Stimulated activated CD8-positive, alpha-beta memory T cell treated with anti-CD3 and anti-CD28 coated beads, Interleukin-2, amount 100 ng/mL, for 48 hours (primary cell): ENCODE results near the gene ALPK3.
"Not testable (repeated sequence)": the region's sequence is repeated elsewhere in the genome, so short reads cannot be mapped to it uniquely, and the experiment has no call there.

Source experiments
- DNase-seq, 2 donors: peaks; one replicate each; pipeline ENCODE4 v3.0.0-alpha.2; 2020; ENCODE audit warnings: low read depth in 2 of 2

Gene ALPK3

GRCh38 chr15:84874981-84875699 is 58.0 kb downstream of the ALPK3 start:
- DNase-seq, result no peak

- no peak for DNase-seq
Observed at GRCh38 chr15:84876269-84876668, 59.1 kb downstream of the ALPK3 start.

GRCh38 chr15:84877701-84878100 is 60.5 kb downstream of the ALPK3 start:
- DNase-seq, result not testable (repeated sequence)

GRCh38 chr15:84878504-84878903 is 61.3 kb downstream of the ALPK3 start:
- peak; percentile 31 to 54 for DNase-seq

- DNase-seq, result no peak
Observed at GRCh38 chr15:84879088-84879780, 62.1 kb downstream of the ALPK3 start.

- DNase-seq, result no peak
Observed at GRCh38 chr15:84880007-84880406, 62.9 kb downstream of the ALPK3 start.

- no peak for DNase-seq
Observed at GRCh38 chr15:84880822-84881519, 63.8 kb downstream of the ALPK3 start.

GRCh38 chr15:84881520-84881830 is 64.3 kb downstream of the ALPK3 start:
- no peak for DNase-seq

GRCh38 chr15:84883466-84883865 is 66.3 kb downstream of the ALPK3 start:
- DNase-seq, result no peak

GRCh38 chr15:84883916-84884781 is 67.0 kb downstream of the ALPK3 start, which contains the start of gene SLC28A1:
SLC28A1 (plus strand) TSS chr15:84884662; CDS start chr15:84887761, 3,099 bp downstream.
- DNase-seq, result no peak

GRCh38 chr15:84885801-84886200 is 68.6 kb downstream of the ALPK3 start:
- DNase-seq, result no peak

GRCh38 chr15:84886211-84886983 is 69.2 kb downstream of the ALPK3 start:
- no peak for DNase-seq

- DNase-seq, result no peak
Observed at GRCh38 chr15:84886984-84887299, 69.8 kb downstream of the ALPK3 start.

- DNase-seq, result no peak
Observed at GRCh38 chr15:84887938-84888337, 70.8 kb downstream of the ALPK3 start.

- no peak for DNase-seq
Observed at GRCh38 chr15:84888639-84889038, 71.5 kb downstream of the ALPK3 start.

GRCh38 chr15:84889313-84889990 is 72.3 kb downstream of the ALPK3 start:
- DNase-seq, result no peak

- no peak for DNase-seq
Observed at GRCh38 chr15:84889991-84890669, 73.0 kb downstream of the ALPK3 start.

GRCh38 chr15:84890670-84891162 is 73.6 kb downstream of the ALPK3 start:
- DNase-seq, result no peak

- DNase-seq, result no peak
Observed at GRCh38 chr15:84891339-84891738, 74.2 kb downstream of the ALPK3 start.

- no peak for DNase-seq
Observed at GRCh38 chr15:84892786-84893307, 75.7 kb downstream of the ALPK3 start.
